Measurements from ENCODE around the gene OTX1.

Gene OTX1

DNA sequence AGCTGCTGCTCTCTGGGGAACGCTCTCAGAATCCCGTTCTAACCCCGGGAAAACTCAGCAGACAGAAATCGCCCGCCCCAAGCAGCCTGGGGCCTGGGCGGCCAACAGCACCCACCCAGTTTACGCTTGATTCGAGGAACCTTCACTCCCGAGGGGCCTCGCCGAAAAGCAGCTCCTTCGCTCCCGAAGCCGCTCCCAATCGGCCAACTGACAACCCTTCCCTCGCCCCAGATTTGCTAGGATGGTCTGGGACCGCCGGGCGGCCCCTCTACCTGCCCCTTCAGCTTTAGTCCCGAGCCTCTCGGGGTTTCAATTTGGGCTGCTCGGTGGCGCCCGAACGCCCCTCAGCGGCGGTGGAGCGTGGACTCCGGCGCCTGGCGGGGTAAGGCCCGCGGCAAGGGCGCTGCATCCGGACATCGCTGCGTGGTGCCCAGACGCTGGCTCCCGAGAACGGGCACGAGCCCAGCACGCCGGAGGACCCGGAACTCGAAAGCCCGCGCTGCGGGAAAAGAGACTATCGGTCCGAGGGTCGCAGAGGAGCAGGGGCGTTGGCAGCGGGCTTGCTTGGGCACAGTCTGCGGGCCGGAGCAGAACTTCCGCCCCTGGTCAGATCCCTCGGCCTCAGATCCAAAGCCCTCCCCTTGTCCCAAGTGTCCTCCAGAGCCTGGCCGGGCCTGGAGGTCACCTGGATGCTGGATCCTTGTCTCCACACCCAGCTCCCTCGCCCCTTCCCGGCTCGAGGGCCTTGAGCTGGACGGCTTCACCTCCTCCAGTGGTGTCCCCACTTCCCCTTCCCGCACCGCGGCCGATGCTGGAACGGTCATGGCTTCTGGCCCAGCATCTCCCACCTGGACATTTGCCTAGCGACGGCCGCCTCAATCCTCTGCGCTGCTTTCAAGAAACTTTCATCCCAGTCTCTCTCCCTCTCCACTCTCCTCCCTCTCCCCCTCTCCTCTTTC is 3.0 kb upstream of the OTX1 start:
- DNase-seq: peak in 1 of 3 donors; percentile 54

DNA sequence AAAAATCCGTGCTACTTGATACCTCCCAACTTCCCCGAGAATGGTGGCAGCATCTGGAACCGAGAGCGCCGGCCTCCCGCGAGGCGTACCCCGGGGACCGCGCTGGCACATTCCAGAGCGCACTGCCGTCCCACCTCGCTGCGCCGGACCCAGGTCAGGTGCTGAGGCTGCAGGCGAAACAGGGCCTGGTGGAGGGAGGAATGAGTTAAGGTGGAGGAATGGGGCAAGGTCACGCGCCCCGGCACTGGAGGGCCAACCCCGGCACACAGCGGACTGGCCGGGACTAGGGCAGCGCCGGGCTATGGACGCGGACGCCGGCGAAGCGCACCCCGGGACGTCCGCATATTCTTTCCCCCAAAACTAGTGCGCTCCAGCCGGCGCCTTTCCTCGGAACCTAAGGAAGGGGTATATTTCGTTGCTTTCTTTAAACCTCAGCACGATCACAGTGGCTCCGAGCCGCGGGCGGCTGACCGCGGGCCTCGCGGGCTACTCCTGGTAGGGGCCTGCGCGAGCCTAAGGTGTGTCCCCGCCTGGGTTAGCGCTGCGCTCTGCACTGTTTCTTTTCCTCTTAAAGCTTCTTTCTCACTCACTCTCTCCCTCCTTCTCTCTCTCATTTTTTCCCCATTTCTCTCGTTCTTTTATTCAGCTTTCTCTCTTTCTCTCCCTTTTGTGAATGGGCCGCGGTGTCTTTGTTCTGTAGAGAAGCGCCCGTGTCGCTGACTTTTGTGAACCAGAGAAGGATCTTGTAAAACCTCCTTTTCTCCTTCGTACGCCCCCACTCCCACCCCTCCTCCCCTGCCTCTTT is 2.1 kb upstream of the OTX1 start:
- peak in 1 of 3 donors; percentile 27 for DNase-seq

- peak in 1 of 3 donors; percentile 14 for DNase-seq
Measured at GRCh38 chr2:63049211-63049969, 1.2 kb upstream of the OTX1 start.

DNA sequence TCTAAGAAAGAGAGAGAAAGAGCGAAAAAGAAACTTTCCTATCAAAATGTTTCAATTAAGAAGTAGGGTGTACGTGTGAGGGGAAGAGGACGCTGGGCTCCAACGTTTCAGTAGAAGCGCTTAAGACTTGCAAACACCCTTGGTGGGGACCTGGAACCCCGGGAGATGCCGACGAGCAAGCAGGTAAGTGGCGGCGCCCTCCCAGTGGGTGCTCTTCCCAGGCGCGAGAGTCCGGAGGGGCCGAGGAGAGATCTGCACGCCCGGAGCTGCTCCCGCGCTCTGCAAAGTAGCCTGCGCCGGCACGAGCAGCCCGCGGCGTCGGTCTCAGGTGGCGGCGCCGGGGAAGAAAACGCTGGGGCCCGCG is 678 bp upstream of the OTX1 start:
- peak in 1 of 3 donors; percentile 38 for DNase-seq

DNA sequence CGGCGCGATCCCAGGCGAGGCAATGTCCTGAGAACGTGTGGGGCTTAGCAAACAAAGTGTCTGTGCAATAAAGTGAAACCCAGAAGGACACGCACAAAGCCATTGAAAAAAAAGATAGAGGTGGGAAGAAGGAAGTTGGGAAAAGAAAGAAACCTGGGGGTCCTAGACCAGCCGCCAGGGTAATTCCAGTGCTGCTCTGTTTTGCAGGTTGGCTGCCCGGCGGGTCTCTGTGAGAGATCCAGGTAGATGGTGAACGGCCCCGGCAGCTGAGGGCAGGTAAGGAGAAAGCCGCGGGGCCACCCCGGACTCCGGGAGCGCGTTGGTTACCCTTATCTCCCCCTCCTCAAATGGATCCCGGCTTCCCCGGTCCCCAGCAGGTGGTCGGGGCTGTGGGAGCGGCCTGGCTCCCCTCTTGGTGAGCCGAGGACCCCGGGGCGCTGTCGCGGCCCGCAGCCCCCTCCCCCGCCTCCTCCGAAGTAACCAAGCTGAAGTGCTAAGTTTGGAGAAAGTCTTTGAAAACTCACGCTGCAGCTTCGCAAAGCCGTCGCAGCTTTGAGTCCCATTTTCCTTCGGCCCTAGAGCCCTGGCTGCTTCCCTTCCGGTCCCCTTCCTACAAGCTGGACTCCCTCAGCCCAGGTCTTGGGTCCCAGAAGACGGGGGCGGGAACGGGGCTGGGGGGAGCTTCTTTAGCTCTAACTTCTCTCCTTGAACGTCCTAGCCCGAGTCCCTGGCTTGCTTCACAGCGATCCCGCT is 588 bp downstream of the OTX1 start:
- DNase-seq: peak in 1 of 3 donors; percentile 12

- DNase-seq: peak in 1 of 3 donors; percentile 17
Measured at GRCh38 chr2:63051795-63052333, 1.2 kb downstream of the OTX1 start.

DNA sequence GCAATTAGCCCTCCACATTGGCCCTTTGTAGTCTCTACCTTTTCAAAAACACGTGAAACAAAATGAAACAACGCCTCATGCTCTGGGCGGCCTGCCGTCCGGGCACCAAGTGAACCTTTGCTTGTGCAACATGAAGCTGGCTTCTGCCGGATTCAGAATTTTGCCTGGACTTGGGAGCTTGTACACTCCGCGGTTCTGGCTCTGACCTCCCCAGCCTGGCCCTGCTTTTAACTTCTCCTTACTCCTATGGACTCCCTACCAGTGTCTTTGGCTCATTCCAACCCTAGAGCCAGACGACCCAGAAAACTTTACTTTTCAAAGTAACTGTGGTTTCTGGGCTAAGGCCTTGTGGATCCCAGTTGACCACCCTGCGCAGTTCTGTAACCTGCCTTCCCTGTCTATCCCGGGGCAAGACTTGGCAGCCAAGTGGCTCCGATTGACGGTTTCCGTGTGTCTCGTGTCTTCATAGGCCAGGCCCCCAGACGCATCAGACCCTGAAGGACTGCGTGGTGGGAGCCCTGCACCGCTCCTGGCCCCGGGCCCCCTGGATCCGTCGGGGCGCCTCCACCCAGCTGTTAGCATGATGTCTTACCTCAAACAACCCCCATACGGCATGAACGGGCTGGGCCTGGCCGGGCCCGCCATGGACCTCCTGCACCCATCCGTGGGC is 1.9 kb downstream of the OTX1 start:
- peak in 1 of 3 donors; percentile 14 for DNase-seq

DNA sequence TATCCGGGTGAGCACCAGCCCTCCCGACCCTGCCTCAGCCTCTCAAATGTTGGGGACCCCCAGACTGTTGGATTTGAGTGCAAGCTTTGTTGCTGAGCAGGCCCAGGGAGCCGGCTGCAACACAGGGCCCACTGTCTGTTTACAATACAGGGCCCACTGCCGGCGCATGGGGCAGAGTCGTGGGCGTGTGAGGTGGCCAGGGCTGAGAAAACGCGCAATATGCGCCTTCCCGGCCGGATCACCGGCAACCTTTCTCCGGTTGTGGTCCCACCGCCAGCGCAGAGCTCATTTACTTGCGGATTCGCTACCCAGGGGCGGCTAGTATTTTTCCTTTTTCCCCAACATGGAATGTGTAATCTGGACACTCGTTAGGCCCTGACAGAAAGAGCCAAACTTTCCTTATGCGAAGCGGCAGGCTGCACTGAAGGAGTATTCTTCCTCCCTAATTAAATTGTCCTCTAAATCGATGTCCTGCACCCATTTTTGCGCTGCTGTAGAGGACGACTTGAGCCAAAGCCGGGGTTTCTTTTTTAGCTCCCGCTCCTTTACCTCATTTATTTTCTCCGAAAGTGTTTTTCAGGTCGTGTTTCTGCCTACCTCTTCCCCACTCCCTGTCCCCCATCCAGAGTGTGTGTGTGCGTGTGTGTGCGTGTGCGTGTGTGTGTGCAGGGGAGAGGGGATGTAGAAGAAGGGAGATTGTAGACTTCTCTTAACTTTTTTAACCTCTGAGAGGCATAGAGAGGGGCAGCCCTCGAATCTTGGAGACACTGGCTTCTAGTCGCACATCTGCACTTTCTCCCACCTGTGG is 2.7 kb downstream of the OTX1 start:
- peak in 1 of 3 donors; percentile 17 for DNase-seq

GRCh38 chr2:63053889-63054602 is 3.4 kb downstream of the OTX1 start:
- peak; percentile 60 to 72 (median 68) for DNase-seq

DNA sequence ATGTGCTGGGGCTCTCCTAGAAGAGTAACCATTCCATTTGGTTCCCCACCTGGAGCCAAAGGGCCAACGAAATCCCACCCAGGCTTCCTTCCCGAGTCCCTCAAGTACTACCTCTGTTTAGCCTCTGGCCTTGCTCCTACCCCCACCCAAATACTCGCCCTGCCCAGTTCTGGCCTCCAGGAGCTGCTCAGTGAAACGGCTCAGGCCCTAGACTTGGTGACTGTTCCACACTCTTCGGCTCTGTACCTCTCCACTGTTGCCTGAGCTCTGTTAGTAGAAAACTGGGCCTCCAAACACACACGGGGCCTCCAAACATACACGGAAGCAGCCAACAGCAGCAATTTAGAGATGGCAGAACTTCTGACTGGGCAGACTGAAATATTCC is 4.2 kb downstream of the OTX1 start:
- DNase-seq: peak in 1 of 3 donors; percentile 3

GRCh38 chr2:63055226-63056106 is 4.8 kb downstream of the OTX1 start:
- peak in 1 of 3 donors; percentile 55 for DNase-seq

DNA sequence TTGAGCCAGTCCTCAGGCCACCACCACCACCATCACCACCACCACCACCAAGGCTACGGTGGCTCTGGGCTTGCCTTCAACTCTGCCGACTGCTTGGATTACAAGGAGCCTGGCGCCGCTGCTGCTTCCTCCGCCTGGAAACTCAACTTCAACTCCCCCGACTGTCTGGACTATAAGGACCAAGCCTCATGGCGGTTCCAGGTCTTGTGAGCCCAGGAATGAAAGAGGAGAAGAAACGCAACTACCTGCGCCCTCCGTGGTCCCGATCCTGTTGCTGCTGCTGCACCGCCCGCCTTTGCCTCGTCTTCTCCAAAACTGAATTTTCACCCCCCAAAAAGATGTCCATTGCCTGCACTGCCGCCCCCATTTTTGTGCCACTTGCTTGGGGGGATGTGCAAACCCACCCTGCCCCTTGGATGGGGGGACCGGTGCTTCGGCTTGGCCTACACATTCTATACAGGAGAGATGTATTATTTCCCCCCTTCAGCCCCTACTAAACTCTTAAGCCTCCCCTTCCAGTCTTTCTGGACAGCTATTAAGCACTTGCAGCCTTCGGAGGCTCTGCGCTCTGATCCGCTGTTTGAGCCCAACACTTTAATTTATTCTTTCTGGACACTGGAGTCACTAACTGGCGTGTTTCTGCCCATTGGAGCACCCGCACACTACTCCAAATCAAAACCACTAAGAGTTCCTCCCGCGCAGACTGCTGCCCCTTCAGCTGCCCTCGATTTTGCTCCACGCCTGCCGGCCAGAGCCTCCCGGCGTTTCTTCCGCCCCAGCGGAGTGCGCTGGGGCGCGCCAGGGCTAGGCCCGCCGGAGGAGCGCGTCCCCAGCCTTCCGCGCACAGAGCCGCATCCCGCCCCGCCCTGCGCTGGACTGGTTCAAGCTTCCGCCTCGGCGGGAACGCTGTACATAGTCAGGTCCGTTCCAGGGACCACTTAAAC is 5.7 kb downstream of the OTX1 start:
- peak; percentile 49 to 78 (median 69) for DNase-seq

DNA sequence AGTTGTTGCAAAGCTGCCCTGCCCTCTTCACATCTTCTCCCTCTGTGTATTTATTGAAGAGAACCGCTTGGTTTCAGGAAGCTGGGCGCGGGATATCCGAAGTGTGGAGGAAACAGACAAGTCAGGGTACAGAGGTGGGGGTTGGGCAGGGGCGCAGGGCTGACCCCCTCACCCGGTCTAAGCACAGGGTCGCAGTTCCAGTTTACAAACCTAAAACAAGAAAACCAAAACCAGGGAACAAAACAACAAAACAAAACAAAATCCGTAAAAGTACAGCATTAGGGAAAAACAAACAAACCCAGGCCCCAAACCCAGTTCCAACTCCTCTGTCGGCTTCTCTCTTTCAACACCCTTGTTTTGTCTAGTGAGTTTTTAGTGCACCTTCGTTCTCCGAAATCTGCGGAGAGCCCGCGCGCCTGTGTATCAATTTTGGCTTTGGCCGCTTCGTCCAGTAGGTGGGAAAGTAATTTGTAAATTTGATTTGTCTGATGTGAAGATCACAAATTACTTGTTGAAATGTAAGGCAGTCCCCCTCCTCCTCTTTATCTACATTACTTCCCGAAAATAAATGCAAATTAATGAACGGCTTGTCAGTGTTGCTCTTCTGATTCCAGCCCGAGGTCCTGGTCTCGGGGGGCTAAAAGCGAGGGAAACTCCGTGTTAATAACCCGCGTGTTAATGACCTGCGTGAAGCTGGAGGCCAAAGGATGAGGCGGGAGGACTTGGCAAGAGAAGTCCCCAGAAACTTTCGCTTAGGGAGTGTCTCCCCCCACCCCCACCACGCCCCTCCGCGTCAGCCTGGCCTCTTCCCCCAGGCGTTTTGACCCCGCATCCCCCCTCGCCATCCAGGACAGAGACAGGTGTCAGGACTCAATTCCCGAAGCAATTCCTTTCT is 6.9 kb downstream of the OTX1 start:
- DNase-seq: peak in 1 of 3 donors; percentile 13

DNA sequence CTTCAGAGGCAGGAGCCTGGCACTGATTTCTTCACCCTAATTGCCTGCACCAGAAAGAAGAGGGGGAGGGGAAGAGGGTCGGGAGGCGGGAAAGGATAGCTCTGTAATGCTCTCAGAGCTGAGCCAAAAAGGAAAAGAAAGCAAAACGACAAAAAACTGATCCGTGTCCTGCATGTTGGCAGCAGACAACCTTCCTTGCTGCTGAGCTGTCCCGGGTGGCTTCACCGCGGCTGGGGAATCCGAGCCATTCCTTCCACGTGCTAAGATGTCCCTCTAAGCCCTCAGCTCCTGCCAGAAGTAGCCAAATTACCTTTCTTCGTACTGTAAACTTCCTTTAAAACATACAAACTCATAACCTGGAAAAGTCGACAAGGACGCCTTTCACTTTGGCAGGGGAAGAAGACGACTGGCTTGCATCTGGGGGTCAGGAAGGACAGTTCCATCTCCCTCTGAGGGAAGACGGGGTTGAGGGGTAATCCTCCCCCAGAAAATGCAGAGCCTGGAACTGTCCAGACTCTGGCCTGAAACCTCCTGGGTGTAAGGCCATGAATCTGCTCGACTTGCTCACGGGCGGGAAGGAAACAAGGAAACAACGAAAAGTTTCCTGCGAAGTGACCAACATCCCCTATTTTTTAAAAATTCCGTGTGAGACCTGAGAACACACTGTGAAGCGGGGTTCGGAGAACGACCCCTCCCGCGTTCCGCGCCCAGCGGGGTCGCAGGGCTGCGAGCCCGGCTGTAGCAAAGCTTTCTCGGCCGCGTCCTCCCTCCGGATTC is 7.7 kb downstream of the OTX1 start:
- DNase-seq: peak in 2 of 3 donors; percentile 29 to 33

Data from suppressor macrophage treated with lipopolysaccharide for 1 hour (primary cell).